ENCODE measurements around the gene MCM8. TPM values are rescaled to one million over a fixed set of nuclear protein-coding genes. Genes with fewer than 3 reads are reported as not detected.
A peak's percentile ranks its signal among the peaks of the same experiment; 100 is the strongest.

Gene MCM8
- total and polyA plus RNA-seq, 7 donors, result 1.8 to 8.0 (median 5.6) TPM

- intact Hi-C loops (cut with DNase I), result no loop called here
- TF ChIP-seq, protein P1, sequence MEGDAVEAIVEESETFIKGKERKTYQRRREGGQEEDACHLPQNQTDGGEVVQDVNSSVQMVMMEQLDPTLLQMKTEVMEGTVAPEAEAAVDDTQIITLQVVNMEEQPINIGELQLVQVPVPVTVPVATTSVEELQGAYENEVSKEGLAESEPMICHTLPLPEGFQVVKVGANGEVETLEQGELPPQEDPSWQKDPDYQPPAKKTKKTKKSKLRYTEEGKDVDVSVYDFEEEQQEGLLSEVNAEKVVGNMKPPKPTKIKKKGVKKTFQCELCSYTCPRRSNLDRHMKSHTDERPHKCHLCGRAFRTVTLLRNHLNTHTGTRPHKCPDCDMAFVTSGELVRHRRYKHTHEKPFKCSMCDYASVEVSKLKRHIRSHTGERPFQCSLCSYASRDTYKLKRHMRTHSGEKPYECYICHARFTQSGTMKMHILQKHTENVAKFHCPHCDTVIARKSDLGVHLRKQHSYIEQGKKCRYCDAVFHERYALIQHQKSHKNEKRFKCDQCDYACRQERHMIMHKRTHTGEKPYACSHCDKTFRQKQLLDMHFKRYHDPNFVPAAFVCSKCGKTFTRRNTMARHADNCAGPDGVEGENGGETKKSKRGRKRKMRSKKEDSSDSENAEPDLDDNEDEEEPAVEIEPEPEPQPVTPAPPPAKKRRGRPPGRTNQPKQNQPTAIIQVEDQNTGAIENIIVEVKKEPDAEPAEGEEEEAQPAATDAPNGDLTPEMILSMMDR (IDR thresholded peaks at IDR 0.05), result no peak
- TF ChIP-seq POLR2A (IDR thresholded peaks at IDR 0.05) (no peak), EP300 (IDR thresholded peaks at IDR 0.05) (no peak), POLR2AphosphoS5 (IDR thresholded peaks at IDR 0.05) (no peak)
- Histone ChIP-seq H3K9me3 (no peaks in the 10 kb centered on the region), H3K4me3 (no peak overlapping the region), H3K36me3 (peaks cover 0 to 42% (median 4%) of the 10 kb centered on the region in 4 donors), H3K4me1 (no peaks in the 10 kb centered on the region), H3K27ac (no peak overlapping the region), H3K27me3 (no peaks in the 10 kb centered on the region)
- no peak for DNase-seq
- 94 to 96% methylated on average over 7 of the region's 7 CpGs for WGBS, 2 donors
Observed at GRCh38 chr20:6017880-6018279, 67.4 kb downstream of the MCM8 start.

- intact Hi-C loops (cut with DNase I), result no loop called here
- TF ChIP-seq, protein P1 (IDR thresholded peaks at IDR 0.05), result no peak
- no peak for TF ChIP-seq POLR2A (IDR thresholded peaks at IDR 0.05)
- TF ChIP-seq POLR2AphosphoS5 (IDR thresholded peaks at IDR 0.05), result no peak
- no peak for TF ChIP-seq EP300 (IDR thresholded peaks at IDR 0.05)
- H3K36me3 ChIP-seq, result peaks cover 0 to 49% (median 4%) of the 10 kb centered on the region in 4 donors
- DNase-seq, result no peak
- WGBS, 2 donors, result 98 to 100% methylated on average over 1 of the region's 1 CpG
- no peaks in the 10 kb centered on the region for H3K27me3 ChIP-seq
- peaks cover 0 to 11% (median 0%) of the 10 kb centered on the region in 4 donors for H3K4me1 ChIP-seq
- H3K4me3 ChIP-seq, result no peak overlapping the region
- H3K27ac ChIP-seq, result no peak overlapping the region
- no peaks in the 10 kb centered on the region for H3K9me3 ChIP-seq
Observed at GRCh38 chr20:6024768-6025167, 74.3 kb downstream of the MCM8 start.

GRCh38 chr20:6026051-6026450, 75.6 kb downstream of the MCM8 start:
- H3K4me3 ChIP-seq, result no peak overlapping the region
- TF ChIP-seq, protein P1 (IDR thresholded peaks at IDR 0.05), result no peak
- TF ChIP-seq POLR2A (IDR thresholded peaks at IDR 0.05), result no peak
- no peak for TF ChIP-seq EP300 (IDR thresholded peaks at IDR 0.05)
- TF ChIP-seq POLR2AphosphoS5 (IDR thresholded peaks at IDR 0.05), result no peak
- no peak for DNase-seq
- H3K9me3 ChIP-seq, result no peaks in the 10 kb centered on the region
- intact Hi-C loops (cut with DNase I), result no loop called here
- no peaks in the 10 kb centered on the region for H3K27me3 ChIP-seq
- 76 to 85% methylated on average over 3 of the region's 3 CpGs for WGBS, 2 donors
- H3K27ac ChIP-seq, result no peak overlapping the region
- peaks cover 0 to 49% (median 4%) of the 10 kb centered on the region in 4 donors for H3K36me3 ChIP-seq
- H3K4me1 ChIP-seq, result peaks cover 0 to 12% (median 0%) of the 10 kb centered on the region in 4 donors

DNA sequence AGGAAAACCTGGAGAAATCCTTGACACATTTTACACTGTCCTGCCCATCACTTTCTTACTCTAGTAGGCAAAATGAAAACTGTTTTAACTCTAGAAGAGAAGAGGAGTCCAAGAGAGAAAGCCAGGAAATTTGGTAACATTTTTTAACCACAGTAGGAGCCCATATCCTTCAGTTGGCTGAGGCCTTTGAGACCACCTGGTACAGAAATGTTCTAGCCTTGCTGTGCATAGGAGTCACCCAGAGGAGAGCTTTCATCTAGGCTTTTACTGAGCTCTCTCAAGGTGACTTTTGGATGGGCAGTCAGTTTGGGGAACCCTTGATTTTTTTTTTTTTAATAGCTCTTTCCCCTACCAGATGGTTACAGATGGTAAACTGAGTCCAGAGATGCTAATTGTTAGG, 78.4 kb downstream of the MCM8 start:
- peak overlapping the region in 1 of 4 donors; percentile 13 for H3K27ac ChIP-seq
- peaks cover 0 to 15% (median 0%) of the 10 kb centered on the region in 4 donors for H3K4me1 ChIP-seq
- TF ChIP-seq POLR2AphosphoS5 (IDR thresholded peaks at IDR 0.05) (no peak), POLR2A (IDR thresholded peaks at IDR 0.05) (no peak), EP300 (IDR thresholded peaks at IDR 0.05) (no peak)
- TF ChIP-seq, protein P1 (IDR thresholded peaks at IDR 0.05), result no peak

DNA sequence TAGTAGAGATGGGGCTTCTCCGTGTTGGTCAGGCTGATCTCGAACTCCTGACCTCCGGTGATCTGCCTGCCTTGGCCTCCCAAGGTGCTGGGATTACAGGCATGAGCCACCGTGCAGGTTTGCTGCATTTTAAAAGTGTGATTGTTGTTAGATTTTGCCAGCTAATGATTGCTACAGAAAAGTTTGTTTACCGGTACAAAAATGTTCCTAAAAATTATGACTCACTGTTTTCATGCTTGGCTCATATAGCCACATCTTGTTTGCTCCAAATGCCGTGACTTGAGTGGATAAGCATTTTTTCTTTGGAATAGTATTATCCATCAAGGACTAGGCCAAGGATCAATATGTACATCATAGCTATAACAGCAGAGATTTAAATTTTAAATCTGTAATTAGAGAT, 79.1 kb downstream of the MCM8 start:
- Histone ChIP-seq H3K9me3 (no peaks in the 10 kb centered on the region), H3K27me3 (no peaks in the 10 kb centered on the region), H3K27ac (peak overlapping the region in 1 of 4 donors; percentile 13), H3K4me1 (peaks cover 0 to 20% (median 3%) of the 10 kb centered on the region in 4 donors), H3K36me3 (peaks cover 0 to 35% (median 11%) of the 10 kb centered on the region in 4 donors), H3K4me3 (no peak overlapping the region)
- no peak for TF ChIP-seq POLR2A (IDR thresholded peaks at IDR 0.05)
- no peak for TF ChIP-seq POLR2AphosphoS5 (IDR thresholded peaks at IDR 0.05)
- TF ChIP-seq EP300 (IDR thresholded peaks at IDR 0.05), result no peak
- TF ChIP-seq, protein P1 (IDR thresholded peaks at IDR 0.05), result no peak
- intact Hi-C loops (cut with DNase I), result no loop called here
- no peak for DNase-seq
- WGBS, 2 donors, result 87 to 89% methylated on average over 6 of the region's 6 CpGs

More for the DNA sequence above, 78.4 kb downstream of the MCM8 start:
- no peaks in the 10 kb centered on the region for H3K27me3 ChIP-seq
- no peak for DNase-seq
- H3K4me3 ChIP-seq, result no peak overlapping the region
- intact Hi-C loops (cut with DNase I), result no loop called here
- peaks cover 0 to 35% (median 7%) of the 10 kb centered on the region in 4 donors for H3K36me3 ChIP-seq
- H3K9me3 ChIP-seq, result no peaks in the 10 kb centered on the region

Measured in sigmoid colon (tissue), 7 donors.